Activated CD4-positive, alpha-beta T cell treated with anti-CD3 and anti-CD28 coated beads, Interleukin-2, amount 50 U/mL, for 48 hours (primary cell): ENCODE measurements around the gene RFX8.
"Not testable (repeated sequence)": the region's sequence is repeated elsewhere in the genome, so short reads cannot be mapped to it uniquely, and the experiment has no call there.

Experiments used
- DNase-seq, 2 experiments: peaks; one replicate each; pipeline ENCODE4 v3.0.0-alpha.2; 2020

Gene RFX8

DNA sequence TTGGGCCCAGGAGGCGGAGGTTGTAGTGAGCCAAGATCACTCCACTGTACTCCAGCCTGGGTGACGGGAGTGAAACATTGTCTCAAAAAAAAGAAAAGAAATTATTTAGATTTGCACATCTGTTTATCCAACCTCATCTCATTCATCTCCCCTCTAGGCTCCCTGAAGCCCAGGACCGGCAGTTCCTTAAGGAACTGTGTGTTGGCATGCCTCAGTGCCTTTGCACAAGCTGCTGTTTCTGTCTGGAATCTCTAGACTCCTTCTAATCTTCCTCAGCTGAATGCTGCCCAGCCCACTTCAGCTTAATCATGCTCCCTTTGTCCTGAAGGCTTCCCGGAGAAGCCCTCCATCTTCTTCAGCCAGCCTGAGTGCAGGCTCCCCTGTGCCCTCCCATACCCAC, 10.9 kb upstream of the RFX8 start:
- DNase-seq: no peak

DNA sequence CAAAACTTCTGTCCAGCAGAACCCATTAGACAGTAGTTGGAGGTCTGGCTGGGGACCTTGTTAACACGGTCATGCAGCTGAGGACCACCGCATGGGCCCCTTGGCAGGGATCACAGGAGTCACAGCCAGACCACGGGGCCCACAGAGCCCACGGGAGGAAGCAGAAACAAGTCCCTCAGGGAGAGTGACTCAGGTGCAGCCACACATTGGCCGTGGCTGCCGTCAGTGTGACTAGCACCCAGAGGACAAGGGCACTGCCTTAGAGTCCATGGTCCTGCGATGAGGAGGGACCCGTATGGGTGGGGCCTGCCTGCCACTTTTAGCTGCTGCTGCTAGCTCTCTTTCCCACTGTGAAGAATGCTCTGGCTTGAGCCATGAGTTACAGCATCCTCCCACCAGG, 5.9 kb upstream of the RFX8 start:
- DNase-seq: no peak

DNA sequence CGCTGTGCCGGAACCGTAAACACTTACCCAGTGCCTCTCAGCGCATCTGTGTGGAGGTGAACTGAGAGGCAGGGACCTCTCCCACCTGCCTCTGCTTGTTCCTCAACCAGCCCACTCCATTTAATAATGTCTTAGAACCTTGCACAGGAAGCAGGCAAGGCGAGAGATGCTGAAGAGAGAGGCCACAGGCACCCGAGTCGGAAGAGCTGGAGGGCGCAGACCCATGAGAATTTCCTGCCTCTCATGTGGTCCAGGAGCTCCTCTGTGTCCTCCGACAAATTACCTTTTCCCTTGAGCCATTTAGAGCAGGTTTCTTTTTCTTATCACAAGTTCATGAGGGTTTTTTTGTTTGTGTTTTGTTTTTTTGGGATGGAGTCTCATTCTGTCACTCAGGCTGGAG, 4.9 kb upstream of the RFX8 start:
- DNase-seq: no peak

DNA sequence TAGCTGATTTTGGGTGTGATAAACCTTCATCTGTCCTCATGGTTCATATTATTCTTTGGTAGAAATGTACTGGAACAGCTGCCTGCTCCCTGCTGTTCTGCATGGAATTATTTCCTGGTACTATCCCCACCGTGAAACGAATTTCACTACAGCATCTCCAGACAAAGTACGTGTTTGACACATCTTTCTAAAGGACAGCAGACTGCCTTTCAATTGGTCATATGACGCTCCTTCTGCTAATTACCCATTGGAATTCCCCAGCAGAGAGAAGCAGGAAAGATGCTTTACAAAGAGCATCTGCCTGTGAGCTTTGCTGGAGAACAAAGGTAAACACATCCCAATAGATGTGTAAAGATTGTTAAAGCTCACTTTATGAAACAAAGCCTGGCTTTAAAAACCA, 4.4 kb upstream of the RFX8 start:
- no peak for DNase-seq

DNA sequence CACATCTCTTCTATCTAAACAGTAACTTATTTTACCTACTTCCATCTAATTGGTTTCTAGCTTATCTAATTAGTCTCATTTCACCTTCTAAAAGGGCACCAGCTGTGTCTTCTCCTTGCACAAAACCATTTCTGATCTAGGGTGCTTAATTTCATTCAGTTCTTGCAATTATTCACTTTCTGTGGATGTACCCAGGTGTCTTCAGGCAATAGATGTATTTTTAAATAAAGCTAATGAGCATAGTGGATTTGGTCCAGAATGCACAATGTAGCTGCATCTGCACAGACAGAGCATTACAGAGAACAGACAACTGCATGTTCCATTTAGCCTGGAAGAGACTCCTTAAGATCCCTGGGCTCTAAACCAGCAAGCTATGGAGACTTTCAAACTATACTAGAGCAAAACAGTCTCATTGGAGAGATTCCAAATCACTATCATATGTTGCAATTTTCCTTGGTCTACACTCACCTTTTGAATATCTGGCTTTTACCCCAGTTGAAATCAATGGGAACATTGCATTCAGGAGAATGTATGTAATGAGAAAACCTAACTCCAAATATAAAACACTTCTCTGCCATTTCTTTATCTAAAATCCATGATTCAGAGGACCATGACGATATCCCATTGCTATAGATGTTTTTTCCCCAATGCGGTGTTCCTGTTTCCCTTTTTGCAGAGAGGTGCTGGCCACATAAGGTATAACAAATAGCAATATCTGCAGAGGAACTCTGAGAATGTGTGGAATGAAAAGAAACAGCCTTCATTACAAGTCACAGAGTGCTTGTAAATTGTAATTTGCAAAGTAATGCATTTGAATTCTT, 3.5 kb upstream of the RFX8 start:
- DNase-seq: no peak

DNA sequence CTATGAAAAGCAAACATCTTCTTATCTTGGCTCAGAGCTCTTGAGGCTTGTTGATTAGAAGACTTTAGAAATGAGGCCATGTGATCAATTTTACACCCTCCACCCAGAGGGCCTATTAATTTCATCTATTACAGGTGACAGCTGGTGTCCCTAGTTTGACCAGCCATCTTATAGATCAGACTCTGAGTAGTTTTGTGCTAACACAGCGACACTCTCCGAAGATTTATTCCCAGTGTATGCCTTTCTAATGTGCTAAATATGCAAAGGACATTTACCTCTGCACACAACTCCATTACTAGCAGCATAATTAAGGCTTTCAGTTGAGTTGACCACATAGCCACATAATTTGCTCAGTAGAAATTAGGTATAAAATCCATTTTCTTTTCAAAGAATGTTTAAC, 2.6 kb upstream of the RFX8 start:
- DNase-seq: no peak

DNA sequence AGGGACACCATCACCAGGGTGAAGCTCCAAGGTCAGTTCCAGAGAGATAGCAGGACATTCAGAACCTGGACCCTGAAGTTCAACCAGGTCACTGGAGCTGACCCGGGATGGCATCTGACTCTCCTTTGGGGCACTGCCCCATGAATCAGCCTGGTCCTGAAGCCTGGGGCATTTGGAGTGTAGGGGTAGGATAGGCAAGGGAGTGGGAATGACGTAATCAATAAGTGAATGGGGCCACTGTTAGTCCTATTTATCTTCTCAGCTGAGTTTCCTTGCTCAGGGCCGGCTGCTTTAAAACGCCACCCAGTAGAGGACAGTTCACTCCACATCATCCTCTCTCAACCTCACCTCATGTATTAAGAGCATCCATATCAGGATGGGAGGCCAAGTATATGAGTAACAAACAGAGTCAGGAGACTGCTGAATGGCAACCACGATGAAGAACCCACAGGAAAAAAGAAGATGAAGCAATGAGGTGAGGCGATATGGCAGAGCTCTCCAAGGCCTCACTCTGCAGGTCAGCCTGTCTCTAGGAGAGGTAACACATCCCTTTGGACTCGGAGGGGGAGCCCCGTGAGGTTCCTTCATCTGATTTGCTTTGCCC, 1.8 kb upstream of the RFX8 start:
- DNase-seq: no peak

DNA sequence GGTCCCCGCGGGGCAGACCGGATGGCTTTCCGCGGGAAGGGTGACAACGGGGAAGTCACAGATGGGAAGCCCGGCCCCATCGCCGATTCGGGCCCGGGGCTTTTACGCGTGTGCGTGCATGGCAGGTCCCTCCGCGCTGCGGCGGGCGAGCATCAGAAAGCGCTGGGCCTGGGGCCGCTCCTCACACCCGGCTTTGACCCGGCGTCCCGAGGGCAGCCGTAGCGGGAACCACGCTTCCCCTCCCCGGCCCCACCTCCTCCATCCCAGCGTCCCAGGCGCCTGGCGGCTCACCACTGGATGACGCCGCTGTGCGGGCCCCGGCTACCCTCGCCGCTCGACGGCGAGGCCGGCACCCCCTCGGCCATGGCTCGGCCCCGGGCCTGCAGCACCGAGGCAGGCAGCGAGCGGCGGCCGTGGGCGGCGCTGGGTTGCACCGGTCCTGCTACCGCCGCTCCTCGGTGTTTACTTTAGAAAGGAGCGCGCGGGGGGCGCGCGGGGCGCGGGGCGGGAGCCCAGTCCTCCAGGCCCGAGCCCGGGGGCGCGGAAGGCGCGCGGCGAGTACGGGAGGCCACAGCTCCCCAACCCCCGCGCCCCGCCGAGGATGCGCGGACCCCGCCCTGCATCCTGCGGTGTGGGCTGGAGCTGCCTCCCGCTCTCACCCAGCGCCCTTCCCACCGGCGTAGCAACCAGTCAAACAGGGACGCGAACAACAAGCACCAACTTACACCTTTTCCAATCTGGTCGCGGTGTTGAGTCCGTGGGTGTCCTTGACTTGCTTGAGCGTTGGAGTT, 806 bp downstream of the RFX8 start:
- DNase-seq: peak; percentile 44 to 60

DNA sequence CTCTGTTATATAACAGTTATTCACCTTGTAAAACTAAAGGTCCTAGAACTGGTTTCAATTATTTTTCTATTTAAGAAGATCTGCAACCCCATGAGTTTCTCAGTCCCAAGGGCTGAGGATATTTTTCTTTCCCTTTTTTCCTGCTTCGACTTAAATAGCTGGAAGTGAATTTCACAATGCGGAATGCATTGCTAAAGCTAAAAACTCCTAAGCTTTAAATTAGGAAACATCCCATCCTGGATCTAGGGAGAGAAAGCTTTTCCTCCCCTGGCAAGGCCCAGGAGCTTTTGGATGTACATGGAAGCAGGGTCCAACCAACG, 1.4 kb downstream of the RFX8 start:
- DNase-seq: no peak

DNA sequence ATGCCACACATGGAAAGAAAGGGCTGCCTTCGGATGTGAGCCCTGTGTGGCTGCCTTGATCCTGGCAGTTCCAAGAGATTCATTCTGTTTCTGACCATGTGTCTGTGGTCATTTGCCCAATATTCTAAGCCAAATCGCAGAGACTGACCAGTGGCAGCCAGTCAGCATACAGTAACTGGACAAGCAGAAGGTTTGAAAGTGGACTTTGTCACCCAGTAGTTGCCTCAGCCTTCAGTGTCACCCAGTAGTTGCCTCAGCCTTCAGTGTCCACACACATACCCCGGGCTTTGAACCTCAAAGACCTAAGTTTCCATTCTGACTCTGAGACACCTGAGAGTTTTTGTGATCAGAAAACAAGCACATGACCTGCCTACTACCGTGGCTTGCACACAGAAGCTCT, 5.0 kb downstream of the RFX8 start:
- no peak for DNase-seq

DNA sequence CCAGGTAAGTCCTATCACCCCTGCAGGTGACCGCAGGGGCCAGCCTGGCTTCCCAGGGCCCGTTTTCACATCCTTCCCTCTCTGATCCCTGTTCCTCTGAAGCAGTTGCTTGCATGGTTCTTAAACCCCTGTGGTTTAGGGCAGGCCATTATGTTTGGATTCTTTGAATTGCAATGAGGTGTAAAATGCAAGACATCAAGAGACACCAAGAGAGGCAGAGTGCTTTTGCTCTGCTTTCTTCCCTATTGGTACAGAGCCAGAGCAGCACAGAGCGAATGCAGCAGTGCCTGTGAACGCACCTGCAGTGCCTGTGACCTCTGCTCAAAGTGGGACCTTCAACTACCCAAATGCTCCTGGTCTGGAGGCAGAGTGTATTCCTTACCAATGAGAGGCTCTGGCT, 7.6 kb downstream of the RFX8 start:
- DNase-seq: no peak

DNA sequence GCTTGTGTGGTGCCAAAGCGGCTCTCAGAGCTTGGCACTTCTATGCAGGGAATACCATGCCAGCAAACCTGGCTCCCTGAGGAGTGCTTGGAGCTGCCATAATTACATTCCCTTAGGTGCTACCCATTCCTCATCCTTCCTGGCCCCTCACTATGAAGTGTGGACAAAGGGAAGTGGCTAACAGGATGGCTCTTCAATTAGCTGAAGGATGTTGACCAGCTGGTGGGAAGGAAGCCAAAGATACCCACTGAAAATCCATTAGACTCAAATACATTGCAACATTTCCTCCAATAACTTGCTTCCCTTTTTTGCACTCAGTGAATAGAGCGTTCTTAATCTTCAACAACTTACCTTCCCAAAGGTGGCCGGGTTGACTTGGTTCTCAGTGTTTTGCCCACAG, 8.5 kb downstream of the RFX8 start:
- DNase-seq: no peak

DNA sequence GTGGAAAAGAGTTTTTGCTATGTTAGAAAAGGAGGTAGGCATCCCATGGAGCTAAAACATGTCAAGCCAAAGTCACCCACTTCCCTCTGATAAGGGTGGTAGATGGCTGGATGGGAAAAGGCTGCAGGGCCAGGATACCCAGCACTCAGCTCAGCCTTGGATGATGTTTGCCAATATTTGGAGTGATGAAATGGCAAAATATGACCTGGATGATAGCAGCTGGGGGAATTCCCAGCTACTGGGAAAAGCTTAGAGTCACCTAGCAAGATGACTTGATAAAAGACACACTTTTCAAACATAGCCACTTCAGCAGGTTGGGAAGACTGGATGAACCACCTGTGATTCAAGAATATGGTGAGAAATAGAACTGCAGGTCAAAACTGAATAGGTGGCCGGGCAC, 10.1 kb downstream of the RFX8 start:
- no peak for DNase-seq

DNA sequence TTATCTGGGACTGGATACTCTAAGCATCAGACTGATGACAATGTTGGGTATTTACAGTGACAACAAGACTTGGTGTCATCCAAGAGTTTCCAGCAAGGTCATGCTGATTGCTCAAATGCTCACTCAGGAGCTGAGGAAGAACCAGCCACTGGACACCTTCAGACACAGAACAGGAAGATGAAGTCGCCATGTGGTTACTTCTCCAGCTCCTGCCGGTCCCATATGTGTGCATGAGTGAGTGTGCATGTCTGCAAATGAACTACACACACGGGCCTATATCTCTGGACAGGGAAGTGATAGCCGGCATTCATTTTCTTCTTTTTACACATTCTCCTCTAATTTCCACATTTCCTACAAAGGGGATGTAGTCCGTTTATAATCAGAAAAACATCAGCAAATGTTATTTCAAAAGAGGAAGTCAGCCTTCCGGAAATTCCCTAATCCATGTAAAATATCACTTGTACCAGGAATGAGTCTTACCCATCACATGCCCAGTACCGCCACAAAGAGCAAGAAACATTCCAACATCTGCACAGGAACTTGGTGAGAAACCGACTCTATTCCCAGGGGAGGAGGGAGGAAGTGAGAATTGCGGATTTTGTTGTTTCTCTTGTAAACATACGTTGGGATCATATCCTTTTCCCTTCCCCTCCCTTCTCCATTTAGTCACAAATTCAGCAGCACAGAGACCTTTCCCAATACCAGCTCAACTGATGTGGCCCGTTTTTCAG, 10.8 kb downstream of the RFX8 start:
- DNase-seq: no peak

DNA sequence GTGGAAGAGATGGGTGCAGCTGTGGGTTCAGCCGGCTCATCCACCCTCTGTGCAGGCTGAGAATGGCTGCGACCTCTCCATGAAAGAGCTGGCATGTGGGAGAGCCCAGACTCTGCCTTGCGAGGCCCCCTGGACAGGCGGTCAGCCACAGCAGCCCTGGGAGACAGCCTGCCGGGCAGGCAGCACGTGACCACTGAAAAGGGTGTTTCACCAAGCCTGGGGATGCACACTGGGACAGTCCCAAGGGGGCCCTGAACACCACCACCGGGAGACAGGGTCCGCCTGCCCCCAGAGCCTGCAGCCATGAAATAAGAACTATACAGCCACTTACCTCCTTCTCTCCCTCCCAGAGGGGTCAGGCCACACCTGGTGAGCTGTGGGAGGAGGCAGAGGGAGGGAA, 11.5 kb downstream of the RFX8 start:
- DNase-seq: no peak

DNA sequence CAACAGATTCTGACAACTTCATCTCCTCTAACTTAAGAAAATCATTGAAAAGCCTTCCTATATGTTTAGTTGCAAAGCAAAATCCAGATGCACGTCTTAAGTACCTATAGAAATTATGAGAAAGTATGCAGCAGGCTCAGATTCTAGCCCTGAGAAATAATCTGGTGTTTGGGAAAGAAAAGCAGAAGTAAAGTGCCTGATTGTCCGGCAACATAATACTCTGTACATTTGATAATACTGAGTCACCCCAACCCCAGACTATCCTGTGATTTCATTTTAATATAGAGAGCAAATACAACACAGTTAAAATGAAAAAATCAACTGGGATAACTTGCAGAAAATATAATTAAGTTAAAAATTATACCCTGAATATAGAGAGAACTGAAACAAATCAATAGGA, 13.5 kb downstream of the RFX8 start:
- DNase-seq: no peak

DNA sequence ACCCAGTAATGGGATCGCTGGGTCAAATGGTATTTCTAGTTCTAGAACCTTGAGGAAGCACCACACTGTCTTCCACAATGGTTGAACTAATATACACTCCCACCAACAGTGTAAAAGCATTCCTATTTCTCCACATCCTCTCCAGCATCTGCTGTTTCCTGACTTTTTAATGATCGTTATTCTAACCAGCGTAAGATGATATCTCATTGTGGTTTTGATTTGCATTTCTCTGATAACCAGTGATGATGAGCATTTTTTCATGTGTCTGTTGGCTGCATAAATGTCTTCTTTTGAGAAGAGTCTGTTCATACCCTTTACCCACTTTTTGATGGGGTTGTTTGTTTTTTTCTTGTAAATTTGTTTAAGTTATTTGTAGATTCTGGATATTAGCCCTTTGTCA, 20.5 kb downstream of the RFX8 start:
- DNase-seq: not testable (repeated sequence)

DNA sequence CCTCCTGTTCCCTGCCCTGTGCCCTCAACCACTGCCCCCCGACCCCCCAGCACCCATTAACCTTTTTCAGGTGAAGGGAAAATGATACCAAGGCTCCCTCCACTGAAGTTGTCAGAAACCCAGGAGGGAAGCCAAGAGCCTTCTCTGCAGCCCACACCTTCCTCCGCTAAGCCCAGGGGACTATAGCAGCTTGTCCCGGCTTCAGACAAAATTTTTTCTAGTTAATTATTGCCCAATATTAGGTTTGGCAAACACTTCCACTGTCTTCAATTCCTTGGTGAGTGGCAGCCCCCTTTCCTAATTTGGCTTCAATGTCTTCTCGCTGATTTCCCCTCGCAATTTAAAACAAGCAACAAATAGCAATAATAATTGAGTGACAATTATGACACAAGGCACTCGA, 23.9 kb downstream of the RFX8 start:
- no peak for DNase-seq

DNA sequence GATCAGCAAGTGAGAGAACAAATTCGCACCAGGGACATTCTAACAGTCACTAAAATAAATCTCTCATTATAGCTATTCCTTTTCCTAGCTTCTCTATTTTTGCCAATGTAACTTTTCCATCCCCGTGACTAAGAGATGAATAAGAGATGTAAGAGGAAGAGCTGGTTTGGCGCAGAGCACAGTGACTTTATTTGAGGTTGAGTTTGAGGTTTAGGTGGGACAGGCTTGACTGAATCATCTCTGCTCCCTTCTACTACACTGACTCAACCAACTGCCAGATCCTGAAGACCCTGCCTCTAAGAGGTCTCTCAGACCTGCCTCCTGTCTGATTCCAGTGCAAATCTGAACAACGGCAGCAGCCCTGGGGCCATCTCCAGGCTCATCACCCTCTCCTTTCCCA, 28.0 kb downstream of the RFX8 start:
- DNase-seq: no peak

DNA sequence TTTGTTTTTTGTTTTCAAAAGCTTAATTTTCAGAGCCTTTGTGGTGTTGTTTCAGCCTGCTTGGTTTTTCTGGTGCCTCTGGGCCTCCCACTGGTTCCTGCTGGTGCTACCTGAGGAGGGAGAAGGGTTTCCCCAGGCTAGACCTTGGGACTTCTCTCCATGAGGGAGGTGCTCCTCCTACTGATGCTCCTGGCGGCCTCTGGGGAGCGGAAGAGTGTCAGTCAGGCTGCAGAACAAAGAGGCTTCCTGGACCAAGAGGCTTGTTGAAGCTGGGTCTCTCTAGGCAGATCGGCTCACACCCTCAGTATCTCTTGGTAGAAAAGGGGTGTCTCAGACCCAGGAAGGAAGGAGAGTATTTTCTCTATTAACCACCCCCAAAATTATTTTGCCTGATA, 32.2 kb downstream of the RFX8 start:
- DNase-seq: no peak

DNA sequence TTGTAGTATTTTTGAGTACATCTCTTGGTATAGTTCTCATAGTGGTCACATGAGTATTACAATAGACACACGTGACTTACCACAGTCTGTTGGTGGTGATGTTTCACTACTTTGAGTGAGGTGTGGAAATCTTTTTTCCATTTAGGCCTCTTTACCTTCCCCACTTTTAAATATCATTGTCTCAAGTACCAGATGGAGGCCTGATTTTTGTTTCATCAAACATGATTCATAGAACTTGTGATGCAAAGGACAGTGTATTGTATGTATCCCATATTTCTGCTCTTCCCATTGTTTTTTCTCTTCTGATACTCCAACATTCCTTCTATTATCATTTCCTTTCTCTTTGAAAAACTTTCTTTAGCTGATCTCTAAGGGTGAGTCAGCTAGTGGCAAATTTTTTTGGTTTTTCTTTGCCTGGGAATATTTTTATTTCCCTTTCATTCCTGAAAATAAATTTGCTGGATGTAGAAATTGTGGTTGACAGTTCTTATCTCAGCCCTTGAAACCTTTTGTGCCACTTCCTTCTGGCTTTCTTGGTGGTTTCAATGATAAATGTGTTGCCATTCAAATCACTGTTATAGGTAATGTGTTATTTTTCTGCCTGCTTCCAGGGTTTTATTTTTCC, 32.8 kb downstream of the RFX8 start:
- no peak for DNase-seq

DNA sequence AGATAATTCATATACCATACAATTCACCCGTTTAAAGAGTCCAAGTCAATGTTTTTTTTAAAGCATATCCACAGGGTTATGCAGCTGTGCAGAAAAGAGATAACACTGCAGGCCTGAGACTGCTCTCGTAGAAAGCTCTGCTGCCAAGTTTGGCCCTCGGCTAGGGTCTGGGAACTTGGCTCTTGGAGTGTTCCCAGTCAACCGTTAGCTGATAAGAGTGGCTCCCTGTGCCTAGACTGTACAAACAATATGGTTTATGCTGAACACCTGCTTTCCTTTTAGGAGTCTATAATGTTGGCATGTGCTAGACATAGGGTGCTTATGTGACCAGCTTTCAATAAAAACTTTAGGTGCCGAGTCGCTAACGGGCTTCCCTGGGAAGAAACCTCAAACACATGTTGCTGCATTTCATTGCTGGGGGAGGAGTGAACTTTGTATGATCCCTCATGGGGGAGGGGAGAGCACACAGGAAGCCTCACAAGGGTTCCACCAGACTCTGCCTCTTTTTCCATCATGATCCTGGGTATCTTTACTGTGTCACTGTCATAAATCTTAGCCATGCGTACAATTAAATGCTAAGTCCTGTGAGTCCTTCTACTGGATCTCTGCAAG, 34.7 kb downstream of the RFX8 start:
- DNase-seq: no peak

DNA sequence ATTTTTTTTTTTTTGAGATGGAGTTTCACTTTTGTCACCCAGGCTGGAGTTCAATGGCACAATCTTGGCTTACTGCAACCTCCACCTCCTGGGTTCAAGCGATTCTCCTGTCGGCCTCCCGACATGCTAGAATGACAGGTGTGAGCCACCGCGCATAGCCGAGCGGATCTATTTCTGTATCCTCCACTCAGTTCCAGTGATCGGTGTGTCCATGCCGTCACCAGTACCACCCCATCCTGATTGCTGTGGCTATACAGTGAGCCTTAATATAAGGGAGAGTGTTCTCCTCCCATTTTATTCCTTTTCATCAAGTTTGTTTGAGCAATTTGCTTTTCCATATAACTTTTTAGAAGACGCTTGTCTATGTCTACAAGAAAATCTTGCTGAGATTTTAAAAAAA, 35.2 kb downstream of the RFX8 start:
- no peak for DNase-seq
